GM12864 (cell line): ENCODE data around the gene CLIP3.
"Not testable (repeated sequence)": the region's sequence is repeated elsewhere in the genome, so short reads cannot be mapped to it uniquely, and the experiment has no call there.

Source experiments
- DNase-seq: peaks from one replicate; pipeline ENCODE4 v3.0.0-alpha.2; 2011; ENCODE audit warnings: low read depth
- H3K4me3 ChIP-seq: 2 replicates; pipeline ENCODE4 v1.5.1; 2011; ENCODE audit warnings: mild to moderate bottlenecking, low read depth, low read length, control low read depth
- TF ChIP-seq, protein P1 (sequence below): IDR thresholded peaks from 2 replicates; pipeline ENCODE4 v1.5.1; 2011; ENCODE audit warnings: low read depth, mild to moderate bottlenecking, moderate library complexity, low read length, control low read depth, inconsistent platforms; ENCODE audit errors: missing control alignments

Gene CLIP3, protein sequence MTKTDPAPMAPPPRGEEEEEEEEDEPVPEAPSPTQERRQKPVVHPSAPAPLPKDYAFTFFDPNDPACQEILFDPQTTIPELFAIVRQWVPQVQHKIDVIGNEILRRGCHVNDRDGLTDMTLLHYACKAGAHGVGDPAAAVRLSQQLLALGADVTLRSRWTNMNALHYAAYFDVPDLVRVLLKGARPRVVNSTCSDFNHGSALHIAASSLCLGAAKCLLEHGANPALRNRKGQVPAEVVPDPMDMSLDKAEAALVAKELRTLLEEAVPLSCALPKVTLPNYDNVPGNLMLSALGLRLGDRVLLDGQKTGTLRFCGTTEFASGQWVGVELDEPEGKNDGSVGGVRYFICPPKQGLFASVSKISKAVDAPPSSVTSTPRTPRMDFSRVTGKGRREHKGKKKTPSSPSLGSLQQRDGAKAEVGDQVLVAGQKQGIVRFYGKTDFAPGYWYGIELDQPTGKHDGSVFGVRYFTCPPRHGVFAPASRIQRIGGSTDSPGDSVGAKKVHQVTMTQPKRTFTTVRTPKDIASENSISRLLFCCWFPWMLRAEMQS

DNA sequence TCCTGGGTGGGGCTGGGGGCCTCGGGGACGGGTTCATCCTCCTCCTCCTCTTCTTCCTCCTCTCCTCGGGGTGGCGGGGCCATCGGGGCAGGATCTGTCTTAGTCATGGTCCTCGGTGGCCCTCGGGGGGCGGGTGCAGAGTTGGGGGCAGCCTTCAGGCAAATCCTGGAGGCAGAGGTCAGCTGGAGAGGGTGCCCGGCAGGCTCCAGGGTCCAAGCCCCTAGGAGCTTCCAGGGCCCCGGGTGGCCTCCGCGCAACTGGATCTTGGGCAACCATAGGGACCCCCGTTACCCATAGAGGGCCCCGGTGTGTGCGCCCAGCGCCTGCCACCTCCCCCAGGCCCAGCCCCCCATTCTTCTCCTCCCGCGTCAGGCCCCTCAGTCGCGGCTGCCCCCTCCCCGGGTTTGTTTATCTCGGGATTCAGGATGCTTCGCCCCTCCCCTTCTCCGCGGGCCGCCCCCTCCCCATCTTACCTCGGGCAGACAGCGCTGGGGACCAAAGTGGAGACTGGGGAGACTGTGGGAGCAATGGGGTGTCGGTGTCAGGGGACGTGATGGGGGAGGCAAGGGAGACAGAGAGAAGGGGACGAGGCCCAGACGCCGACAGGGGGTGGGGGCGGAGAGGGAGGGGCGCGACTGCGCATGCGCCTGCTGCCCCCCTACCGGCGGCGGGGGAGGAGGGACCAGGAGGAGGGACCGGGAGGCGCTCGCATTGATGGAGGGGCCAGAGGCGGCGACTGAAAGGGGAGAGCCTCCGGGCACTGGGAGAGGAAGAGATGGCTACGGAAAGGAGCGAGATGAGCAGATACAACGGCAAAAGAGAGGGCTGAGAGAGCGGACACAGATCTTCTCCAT is at the start of gene CLIP3:
Gene CLIP3, minus strand, starts transcription at position 623 of the 854 bp plus-strand sequence. Its CDS starts 516 bp downstream, at position 107.
- TF ChIP-seq, protein P1, sequence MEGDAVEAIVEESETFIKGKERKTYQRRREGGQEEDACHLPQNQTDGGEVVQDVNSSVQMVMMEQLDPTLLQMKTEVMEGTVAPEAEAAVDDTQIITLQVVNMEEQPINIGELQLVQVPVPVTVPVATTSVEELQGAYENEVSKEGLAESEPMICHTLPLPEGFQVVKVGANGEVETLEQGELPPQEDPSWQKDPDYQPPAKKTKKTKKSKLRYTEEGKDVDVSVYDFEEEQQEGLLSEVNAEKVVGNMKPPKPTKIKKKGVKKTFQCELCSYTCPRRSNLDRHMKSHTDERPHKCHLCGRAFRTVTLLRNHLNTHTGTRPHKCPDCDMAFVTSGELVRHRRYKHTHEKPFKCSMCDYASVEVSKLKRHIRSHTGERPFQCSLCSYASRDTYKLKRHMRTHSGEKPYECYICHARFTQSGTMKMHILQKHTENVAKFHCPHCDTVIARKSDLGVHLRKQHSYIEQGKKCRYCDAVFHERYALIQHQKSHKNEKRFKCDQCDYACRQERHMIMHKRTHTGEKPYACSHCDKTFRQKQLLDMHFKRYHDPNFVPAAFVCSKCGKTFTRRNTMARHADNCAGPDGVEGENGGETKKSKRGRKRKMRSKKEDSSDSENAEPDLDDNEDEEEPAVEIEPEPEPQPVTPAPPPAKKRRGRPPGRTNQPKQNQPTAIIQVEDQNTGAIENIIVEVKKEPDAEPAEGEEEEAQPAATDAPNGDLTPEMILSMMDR = no peak
- DNase-seq = no peak
- peak within 1 kb of the TSS; percentile 39 for H3K4me3 ChIP-seq

DNA sequence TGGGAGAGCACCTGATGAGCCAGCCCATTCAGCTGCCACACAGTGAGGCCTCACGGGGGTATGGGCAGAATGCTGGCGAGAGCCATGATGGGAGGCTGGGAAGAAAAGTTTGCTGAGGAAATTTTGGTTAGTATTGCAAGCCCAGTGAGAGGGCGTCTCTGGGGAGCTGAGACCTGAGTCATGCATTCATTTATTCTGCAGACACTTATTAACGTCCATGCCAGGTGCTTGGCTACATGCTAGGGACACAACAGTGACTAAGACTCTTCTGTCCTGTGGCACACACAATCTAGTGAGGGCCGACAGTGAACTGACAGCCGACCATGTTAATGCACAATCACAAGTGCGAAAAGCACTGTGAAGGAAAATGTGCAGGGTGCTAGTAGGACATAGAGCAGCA is 49.2 kb upstream of the CLIP3 start:
- no peak overlapping the region for H3K4me3 ChIP-seq
- no peak for DNase-seq
- TF ChIP-seq, protein P1 = no peak

DNA sequence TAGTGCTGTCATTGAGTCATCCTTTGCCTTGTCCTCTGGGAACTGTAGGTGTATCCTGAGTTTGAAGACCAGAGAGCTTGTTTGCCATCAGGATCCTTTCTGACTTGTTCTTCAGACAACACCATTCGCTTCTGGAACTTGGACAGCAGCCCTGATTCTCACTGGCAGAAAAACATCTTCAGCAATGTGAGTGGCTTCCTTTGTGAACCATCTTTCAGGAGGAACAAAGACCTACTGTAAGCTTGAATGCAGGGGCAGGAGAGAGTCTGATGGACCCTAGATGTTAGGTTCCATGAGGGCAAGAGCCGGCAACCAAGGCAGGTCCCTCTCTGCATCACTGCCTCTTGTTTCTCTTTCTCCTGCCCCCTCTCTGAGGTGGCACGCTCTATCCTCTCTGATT is 48.7 kb upstream of the CLIP3 start:
- no peak overlapping the region for H3K4me3 ChIP-seq
- TF ChIP-seq, protein P1 = no peak
- DNase-seq = no peak

DNA sequence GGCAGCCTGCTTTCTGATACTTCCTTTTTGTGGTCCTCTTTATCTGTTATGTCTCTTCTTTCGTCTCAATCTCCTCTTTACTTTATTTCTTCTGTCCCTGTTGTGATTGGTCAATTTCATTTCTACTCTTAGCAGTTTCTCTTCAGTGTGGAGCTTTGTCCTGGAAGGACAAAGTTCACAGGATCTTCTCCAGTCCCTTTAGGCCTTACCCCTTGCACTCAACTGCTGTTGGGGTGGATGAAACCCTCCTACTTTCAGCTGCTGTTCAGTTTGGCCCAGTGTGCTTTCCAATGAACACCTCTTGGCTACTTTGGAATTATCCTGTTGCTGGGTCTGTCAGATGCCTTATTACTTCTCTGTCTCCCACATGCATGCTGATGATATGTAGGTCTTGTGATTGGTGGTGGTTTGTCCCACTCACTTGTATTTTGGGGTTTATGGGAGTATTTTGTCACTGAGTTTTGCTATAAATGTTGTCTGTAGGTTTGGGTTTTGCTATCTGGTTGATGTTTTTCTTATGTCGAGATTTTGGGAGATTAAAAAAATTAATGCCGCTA is 46.8 kb upstream of the CLIP3 start:
- no peak for DNase-seq

DNA sequence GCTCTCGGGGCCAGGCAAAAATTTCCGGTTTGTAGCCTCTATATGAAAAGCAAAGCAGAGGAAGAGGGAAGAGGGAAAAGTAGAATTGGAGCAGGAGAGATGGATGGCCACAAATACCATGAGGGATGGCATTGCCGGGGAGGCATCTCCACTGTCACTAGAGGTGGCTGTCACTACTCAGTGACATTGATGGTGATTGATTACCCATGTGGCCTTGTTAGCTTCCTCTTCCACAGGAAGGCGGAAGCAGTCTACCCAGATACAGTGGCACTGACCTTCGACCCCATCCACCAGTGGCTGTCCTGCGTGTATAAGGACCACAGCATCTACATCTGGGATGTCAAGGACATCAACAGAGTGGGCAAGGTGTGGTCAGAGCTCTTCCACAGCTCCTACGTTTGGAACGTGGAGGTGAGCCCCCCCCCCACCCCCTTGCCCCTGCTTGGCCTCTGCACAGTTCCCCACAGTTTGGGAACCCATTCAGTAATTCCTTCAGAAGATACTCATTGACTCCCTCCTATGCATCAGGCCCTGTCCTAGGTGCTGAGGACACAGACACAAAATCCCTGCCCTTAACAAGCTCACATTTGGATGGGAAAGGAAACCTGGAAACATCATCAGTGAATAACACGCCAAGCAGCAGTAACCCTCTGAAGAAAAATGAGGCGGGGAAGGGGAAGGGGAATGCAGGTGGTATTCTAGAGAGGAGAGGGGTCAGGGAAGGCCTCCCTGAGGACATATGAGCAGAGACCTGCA is 40.6 kb upstream of the CLIP3 start:
- H3K4me3 ChIP-seq = no peak overlapping the region
- no peak for DNase-seq
- TF ChIP-seq, protein P1 = no peak

More for the DNA sequence above, 46.8 kb upstream of the CLIP3 start:
- H3K4me3 ChIP-seq = no peak overlapping the region
- TF ChIP-seq, protein P1 = no peak

DNA sequence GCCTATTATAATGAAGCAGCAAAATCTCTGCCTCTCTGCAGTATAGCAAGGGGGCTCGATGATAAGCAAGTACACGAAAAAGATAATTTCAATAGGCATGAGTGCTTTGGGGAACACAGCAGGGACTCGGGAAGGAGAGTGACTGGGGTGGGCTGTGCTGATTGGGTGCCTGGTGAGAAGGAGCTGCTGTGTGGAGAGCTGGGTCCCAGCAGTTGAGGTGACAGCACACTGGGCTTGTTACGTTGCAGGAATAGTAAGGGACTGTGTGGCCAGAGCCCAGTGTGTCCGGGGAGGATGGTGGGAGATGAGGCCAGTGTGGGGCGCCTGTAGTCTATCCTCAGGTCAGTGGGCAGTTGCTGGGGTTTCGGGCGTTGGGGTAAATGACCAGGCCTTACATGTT is 39.4 kb upstream of the CLIP3 start:
- no peak overlapping the region for H3K4me3 ChIP-seq
- TF ChIP-seq, protein P1 = no peak

DNA sequence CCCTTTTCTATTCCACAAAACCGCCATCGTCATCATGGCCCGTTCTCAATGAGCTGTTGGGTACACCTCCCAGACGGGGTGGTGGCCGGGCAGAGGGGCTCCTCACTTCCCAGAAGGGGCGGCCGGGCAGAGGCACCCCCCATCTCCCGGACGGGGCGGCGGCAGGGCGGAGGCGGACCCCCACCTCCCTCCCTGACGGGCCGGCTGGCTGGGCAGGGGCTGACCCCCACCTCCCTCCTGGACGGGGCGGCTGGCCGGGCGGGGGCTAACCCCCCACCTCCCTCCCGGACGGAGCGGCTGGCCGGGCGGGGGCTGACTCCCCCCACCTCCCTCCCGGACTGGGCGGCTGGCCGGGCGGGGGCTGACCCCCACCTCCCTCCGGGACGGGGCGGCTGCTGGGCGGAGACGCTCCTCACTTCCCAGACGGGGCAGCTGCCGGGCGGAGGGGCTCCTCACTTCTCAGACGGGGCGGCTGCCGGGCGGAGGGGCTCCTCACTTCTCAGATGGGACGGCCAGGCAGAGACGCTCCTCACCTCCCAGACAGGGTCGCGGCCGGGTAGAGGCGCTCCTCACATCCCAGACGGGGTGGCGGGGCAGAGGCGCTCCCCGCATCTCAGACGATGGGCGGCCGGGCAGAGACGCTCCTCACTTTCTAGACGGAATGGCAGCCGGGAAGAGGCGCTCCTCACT is 36.3 kb upstream of the CLIP3 start:
- H3K4me3 ChIP-seq = not testable (repeated sequence)

More for the DNA sequence above, 39.4 kb upstream of the CLIP3 start:
- DNase-seq = no peak

More for the DNA sequence above, 36.3 kb upstream of the CLIP3 start:
- DNase-seq = not testable (repeated sequence)
